Ishikawa (cell line): Measurements from ENCODE around the gene WDR70.

ENCODE experiments used
- EP300 ChIP-seq: IDR thresholded peaks from 2 replicates; pipeline ENCODE4 v1.6.1; 2012; ENCODE audit warnings: borderline replicate concordance
- RAD21 ChIP-seq: IDR thresholded peaks from 2 replicates; pipeline ENCODE4 v1.6.1; 2012; ENCODE audit warnings: low read depth
- TAF1 ChIP-seq: IDR thresholded peaks from 2 replicates; pipeline ENCODE4 v1.6.1; 2012; ENCODE audit warnings: low read depth, mild to moderate bottlenecking
- TF ChIP-seq, protein P1 (sequence below): IDR thresholded peaks from 2 replicates; pipeline ENCODE4 v1.6.1; 2012; ENCODE audit warnings: low read depth, mild to moderate bottlenecking

DNA sequence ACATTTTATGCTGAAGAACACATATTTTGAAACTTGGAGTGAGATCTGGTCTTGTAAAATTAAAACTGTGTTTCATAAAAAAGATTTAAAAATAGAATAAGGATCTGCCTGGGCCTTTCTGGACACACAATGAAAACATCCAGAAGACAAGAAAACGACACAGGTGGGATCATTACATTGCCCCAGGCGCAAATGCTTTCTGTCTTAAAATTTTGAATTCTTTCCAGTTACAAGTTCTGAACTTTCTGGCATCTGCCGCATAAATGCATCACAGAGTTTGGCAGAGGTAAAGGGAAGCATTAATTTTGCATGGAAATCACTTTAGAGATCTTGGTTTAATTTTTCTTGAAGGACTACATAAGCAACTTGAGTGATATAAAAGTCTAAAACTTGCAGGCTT is 219.6 kb downstream of the WDR70 start:
- no peak for TF ChIP-seq EP300
- TF ChIP-seq, protein P1, sequence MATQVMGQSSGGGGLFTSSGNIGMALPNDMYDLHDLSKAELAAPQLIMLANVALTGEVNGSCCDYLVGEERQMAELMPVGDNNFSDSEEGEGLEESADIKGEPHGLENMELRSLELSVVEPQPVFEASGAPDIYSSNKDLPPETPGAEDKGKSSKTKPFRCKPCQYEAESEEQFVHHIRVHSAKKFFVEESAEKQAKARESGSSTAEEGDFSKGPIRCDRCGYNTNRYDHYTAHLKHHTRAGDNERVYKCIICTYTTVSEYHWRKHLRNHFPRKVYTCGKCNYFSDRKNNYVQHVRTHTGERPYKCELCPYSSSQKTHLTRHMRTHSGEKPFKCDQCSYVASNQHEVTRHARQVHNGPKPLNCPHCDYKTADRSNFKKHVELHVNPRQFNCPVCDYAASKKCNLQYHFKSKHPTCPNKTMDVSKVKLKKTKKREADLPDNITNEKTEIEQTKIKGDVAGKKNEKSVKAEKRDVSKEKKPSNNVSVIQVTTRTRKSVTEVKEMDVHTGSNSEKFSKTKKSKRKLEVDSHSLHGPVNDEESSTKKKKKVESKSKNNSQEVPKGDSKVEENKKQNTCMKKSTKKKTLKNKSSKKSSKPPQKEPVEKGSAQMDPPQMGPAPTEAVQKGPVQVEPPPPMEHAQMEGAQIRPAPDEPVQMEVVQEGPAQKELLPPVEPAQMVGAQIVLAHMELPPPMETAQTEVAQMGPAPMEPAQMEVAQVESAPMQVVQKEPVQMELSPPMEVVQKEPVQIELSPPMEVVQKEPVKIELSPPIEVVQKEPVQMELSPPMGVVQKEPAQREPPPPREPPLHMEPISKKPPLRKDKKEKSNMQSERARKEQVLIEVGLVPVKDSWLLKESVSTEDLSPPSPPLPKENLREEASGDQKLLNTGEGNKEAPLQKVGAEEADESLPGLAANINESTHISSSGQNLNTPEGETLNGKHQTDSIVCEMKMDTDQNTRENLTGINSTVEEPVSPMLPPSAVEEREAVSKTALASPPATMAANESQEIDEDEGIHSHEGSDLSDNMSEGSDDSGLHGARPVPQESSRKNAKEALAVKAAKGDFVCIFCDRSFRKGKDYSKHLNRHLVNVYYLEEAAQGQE: no peak
- TF ChIP-seq RAD21: no peak
- no peak for TF ChIP-seq TAF1
